NB4 (cell line): ENCODE results near the gene CAMK2G.

ENCODE experiments used
- CTCF ChIP-seq: IDR thresholded peaks from one replicate; pipeline ENCODE4 v1.5.1; 2012; ENCODE audit warnings: low read depth, low read length
- POLR2A ChIP-seq: IDR thresholded peaks from 2 replicates; pipeline ENCODE4 v1.6.1; 2011; ENCODE audit warnings: mild to moderate bottlenecking; ENCODE audit not compliant: insufficient read length; ENCODE audit errors: extremely low read depth

- TF ChIP-seq POLR2A (no peak), CTCF (peak; percentile 90)
These were observed 11.8 kb upstream of the CAMK2G start for GRCh38 chr10:73886085-73886529.
